SU-DHL-6 (cell line): Measurements from ENCODE around the gene NUB1.

Experiments used
- H2AFZ ChIP-seq: fragments of 200-600 bp; sonication (generic); 2 replicates; pipeline ENCODE4 v1.6.1; 2014; ENCODE audit warnings: low read depth, mild to moderate bottlenecking, moderate library complexity, mixed read lengths, antibody characterized with exemption, low read length; ENCODE audit not compliant: severe bottlenecking
- H3F3A ChIP-seq: fragments of 200-600 bp; shearing (Covaris generic); 2 replicates; pipeline ENCODE4 v1.6.0; 2016; ENCODE audit warnings: antibody characterized with exemption, mild to moderate bottlenecking; ENCODE audit not compliant: insufficient read depth
- H3K27ac ChIP-seq: fragments of 200-600 bp; sonication (generic); 2 replicates; pipeline ENCODE4 v1.5.1; 2016; ENCODE audit warnings: low read depth, mild to moderate bottlenecking, low read length, moderate library complexity, mixed read lengths
- H3K27me3 ChIP-seq: fragments of 200-600 bp; sonication (generic), shearing (Covaris generic); 2 replicates; pipeline ENCODE4 v1.6.0; 2014; ENCODE audit warnings: mild to moderate bottlenecking, low read length
- H3K36me3 ChIP-seq: fragments of 200-600 bp; sonication (generic); 2 replicates; pipeline ENCODE4 v1.6.1; 2014; ENCODE audit warnings: mild to moderate bottlenecking, low read length, mixed read lengths
- H3K4me2 ChIP-seq: fragments of 300-600, 200-600 bp; shearing (Covaris generic), sonication (generic); 2 replicates; pipeline ENCODE4 v1.6.0; 2014; ENCODE audit warnings: low read length, low read depth, mild to moderate bottlenecking; ENCODE audit not compliant: poor library complexity, severe bottlenecking
- H3K4me3 ChIP-seq: fragments of 200-600 bp; sonication (generic); 2 replicates; pipeline ENCODE4 v1.5.1; 2014; ENCODE audit warnings: antibody characterized with exemption, low read length, mild to moderate bottlenecking, mixed read lengths; ENCODE audit not compliant: insufficient read depth, poor library complexity, severe bottlenecking
- H3K79me2 ChIP-seq: fragments of 200-600 bp; sonication (generic); 2 replicates; pipeline ENCODE4 v1.6.1; 2014; ENCODE audit warnings: mild to moderate bottlenecking, low read length, moderate library complexity; ENCODE audit not compliant: insufficient read depth
- H3K9ac ChIP-seq: fragments of 200-600 bp; sonication (generic); 2 replicates; pipeline ENCODE4 v1.7.0; 2014; ENCODE audit warnings: mild to moderate bottlenecking, low read length
- H3K9me2 ChIP-seq: fragments of 200-600 bp; sonication (generic); replicated peaks from 2 replicates; pipeline ENCODE4 v1.6.1; 2014; ENCODE audit warnings: low read length; ENCODE audit not compliant: insufficient read depth
- H3K9me3 ChIP-seq: fragments of 200-600 bp; sonication (generic); 2 replicates; pipeline ENCODE4 v1.6.1; 2014; ENCODE audit warnings: low read length, mixed read lengths; ENCODE audit not compliant: insufficient read depth
- H4K20me1 ChIP-seq: fragments of 200-600 bp; sonication (generic); 2 replicates; pipeline ENCODE4 v1.6.1; 2014; ENCODE audit warnings: low read depth, mild to moderate bottlenecking, antibody characterized with exemption, low read length, moderate library complexity, mixed read lengths
- CTCF ChIP-seq: fragments of 200-600 bp; sonication (generic); IDR thresholded peaks from one replicate; pipeline ENCODE4 v1.5.1; 2017; ENCODE audit warnings: antibody characterized with exemption, mild to moderate bottlenecking, low read length, moderate library complexity; ENCODE audit not compliant: insufficient read depth, poor library complexity, severe bottlenecking
- EZH2phosphoT487 ChIP-seq: fragments of 200-600 bp; sonication (generic), shearing (Covaris generic); conservative IDR thresholded peaks from 2 replicates; pipeline ENCODE4 v1.6.1; 2018; ENCODE audit warnings: mild to moderate bottlenecking, antibody characterized with exemption, low read length, moderate library complexity, mixed read lengths

NUB1 gene

GRCh38 chr7:151426441-151426903, 84.9 kb downstream of the NUB1 start:
- Histone ChIP-seq H3K9ac (no peak overlapping the region), H3K9me2 (no peaks in the 10 kb centered on the region), H4K20me1 (no peaks in the 10 kb centered on the region), H3K4me2 (no peak overlapping the region), H3K27me3 (no peaks in the 10 kb centered on the region), H3K36me3 (no peaks in the 10 kb centered on the region), H3K79me2 (no peaks in the 10 kb centered on the region), H3K4me3 (no peak overlapping the region), H3F3A (no peaks in the 10 kb centered on the region), H3K9me3 (no peaks in the 10 kb centered on the region), H2AFZ (no peak overlapping the region), H3K27ac (no peak overlapping the region)
- no peak for TF ChIP-seq EZH2phosphoT487
- no peak for TF ChIP-seq CTCF

- no peak overlapping the region for H3K9ac ChIP-seq
- no peaks in the 10 kb centered on the region for H3F3A ChIP-seq
- H3K4me2 ChIP-seq: no peak overlapping the region
- H3K9me2 ChIP-seq: no peaks in the 10 kb centered on the region
- no peaks in the 10 kb centered on the region for H3K79me2 ChIP-seq
- H4K20me1 ChIP-seq: no peaks in the 10 kb centered on the region
- H3K27ac ChIP-seq: no peak overlapping the region
- H3K9me3 ChIP-seq: no peaks in the 10 kb centered on the region
- no peak for TF ChIP-seq EZH2phosphoT487
- TF ChIP-seq CTCF: no peak
- H2AFZ ChIP-seq: no peak overlapping the region
- H3K27me3 ChIP-seq: no peaks in the 10 kb centered on the region
- no peak overlapping the region for H3K4me3 ChIP-seq
- no peaks in the 10 kb centered on the region for H3K36me3 ChIP-seq
These were observed 85.5 kb downstream of the NUB1 start for GRCh38 chr7:151426904-151427704.

- H3F3A ChIP-seq: no peaks in the 10 kb centered on the region
- H2AFZ ChIP-seq: no peak overlapping the region
- H3K27ac ChIP-seq: no peak overlapping the region
- no peaks in the 10 kb centered on the region for H3K9me2 ChIP-seq
- no peaks in the 10 kb centered on the region for H3K36me3 ChIP-seq
- H3K4me3 ChIP-seq: no peak overlapping the region
- no peak overlapping the region for H3K9ac ChIP-seq
- no peaks in the 10 kb centered on the region for H3K79me2 ChIP-seq
- H4K20me1 ChIP-seq: no peaks in the 10 kb centered on the region
- H3K27me3 ChIP-seq: no peaks in the 10 kb centered on the region
- H3K9me3 ChIP-seq: no peaks in the 10 kb centered on the region
- no peak overlapping the region for H3K4me2 ChIP-seq
- no peak for TF ChIP-seq CTCF
- no peak for TF ChIP-seq EZH2phosphoT487
These were observed 86.2 kb downstream of the NUB1 start for GRCh38 chr7:151427705-151428377.
